Measurements from ENCODE around the gene CEBPG.
A peak's percentile ranks its signal among the peaks of the same experiment; 100 is the strongest.

The CEBPG gene

DNA sequence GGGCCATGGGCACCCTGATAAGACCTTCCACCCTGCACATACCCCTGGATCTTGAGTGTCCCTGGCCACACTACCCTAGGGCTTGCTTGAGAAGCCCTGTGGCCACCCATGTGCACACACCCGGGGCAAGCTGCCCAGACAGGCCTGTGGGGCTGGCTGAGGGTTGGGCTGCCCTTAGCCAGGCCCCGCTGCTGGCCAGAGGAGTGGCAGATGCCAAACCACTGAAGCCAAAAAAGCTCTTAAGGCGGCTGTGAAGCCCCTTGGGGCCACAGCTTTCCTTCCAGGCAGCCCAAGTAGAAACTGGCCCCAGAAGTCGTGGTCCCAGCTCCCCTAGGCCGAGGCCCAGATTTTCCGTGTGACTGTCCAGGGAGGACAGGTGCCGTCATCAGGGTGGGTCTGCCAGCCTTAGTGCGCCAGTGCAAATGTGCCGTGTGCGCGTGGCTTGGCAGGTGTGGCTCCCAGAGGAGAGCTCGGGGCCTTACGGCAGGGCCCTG, 14.8 kb downstream of the CEBPG start:
- TF ChIP-seq EZH2 (IDR thresholded peaks at IDR 0.05), result no peak
- no peak for TF ChIP-seq FOXP2 (optimal IDR thresholded peaks at IDR 0.05; ENCODE audit: control extremely low read depth, extremely low read length, insufficient read depth)
- no peak for TF ChIP-seq POLR2AphosphoS5 (IDR thresholded peaks at IDR 0.05; ENCODE audit: borderline replicate concordance, low read depth, low read length)
- no peak for DNase-seq (ENCODE audit: low read depth, low spot score)
- Histone ChIP-seq H3K9me3 (ENCODE audit: low read depth, low read length) (no peaks in the 10 kb centered on the region), H3K36me3 (ENCODE audit: insufficient read depth, low read length) (peaks cover 5% of the 10 kb centered on the region; the same call in 1 of the 2 replicates), H3K27ac (no peak overlapping the region), H3K4me3 (no peak overlapping the region), H3K9ac (ENCODE audit: insufficient read length) (no peak overlapping the region)

DNA sequence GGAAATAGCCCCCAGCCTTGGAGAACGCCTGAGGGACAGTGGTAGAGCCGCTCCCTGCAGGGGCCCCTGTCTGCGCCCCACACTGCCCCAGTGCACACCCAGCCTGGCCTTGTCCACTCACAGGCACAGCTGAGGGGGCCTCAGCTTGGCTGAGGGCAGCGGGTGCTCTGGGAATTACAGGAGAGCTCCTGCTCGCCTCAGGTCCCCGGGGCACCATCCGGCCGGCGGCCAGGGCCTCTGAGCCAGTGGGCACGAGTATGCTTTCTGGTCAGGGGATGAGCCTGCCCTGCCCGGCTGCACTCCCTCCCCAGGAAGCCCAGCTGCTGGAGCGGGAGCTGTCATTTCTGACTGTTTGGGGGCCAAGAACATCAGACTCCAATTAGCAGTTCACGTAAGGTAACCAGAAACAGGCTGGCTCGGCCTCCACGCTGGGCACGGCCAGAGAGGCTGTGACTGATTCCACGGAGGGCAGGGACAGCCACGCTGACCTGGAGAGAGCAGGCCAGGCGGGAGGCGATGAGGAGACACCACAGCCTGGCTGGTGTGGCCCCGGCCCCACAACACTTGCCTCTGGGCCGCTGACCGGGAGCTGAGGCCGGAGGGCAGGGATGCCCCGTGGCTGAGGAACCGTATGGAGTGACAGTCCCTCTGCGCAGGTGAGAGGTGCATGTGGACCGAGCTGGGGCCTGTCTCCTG, 15.4 kb downstream of the CEBPG start:
- Histone ChIP-seq H3K27ac (no peak overlapping the region), H3K4me3 (no peak overlapping the region), H3K9ac (ENCODE audit: insufficient read length) (no peak overlapping the region), H3K36me3 (ENCODE audit: insufficient read depth, low read length) (peaks cover under 1% of the 10 kb centered on the region; the same call in 1 of the 2 replicates), H3K9me3 (ENCODE audit: low read depth, low read length) (no peaks in the 10 kb centered on the region)
- no peak for TF ChIP-seq POLR2AphosphoS5 (IDR thresholded peaks at IDR 0.05; ENCODE audit: borderline replicate concordance, low read depth, low read length)
- TF ChIP-seq FOXP2 (optimal IDR thresholded peaks at IDR 0.05; ENCODE audit: control extremely low read depth, extremely low read length, insufficient read depth), result no peak
- no peak for TF ChIP-seq EZH2 (IDR thresholded peaks at IDR 0.05)
- DNase-seq (ENCODE audit: low read depth, low spot score), result no peak

DNA sequence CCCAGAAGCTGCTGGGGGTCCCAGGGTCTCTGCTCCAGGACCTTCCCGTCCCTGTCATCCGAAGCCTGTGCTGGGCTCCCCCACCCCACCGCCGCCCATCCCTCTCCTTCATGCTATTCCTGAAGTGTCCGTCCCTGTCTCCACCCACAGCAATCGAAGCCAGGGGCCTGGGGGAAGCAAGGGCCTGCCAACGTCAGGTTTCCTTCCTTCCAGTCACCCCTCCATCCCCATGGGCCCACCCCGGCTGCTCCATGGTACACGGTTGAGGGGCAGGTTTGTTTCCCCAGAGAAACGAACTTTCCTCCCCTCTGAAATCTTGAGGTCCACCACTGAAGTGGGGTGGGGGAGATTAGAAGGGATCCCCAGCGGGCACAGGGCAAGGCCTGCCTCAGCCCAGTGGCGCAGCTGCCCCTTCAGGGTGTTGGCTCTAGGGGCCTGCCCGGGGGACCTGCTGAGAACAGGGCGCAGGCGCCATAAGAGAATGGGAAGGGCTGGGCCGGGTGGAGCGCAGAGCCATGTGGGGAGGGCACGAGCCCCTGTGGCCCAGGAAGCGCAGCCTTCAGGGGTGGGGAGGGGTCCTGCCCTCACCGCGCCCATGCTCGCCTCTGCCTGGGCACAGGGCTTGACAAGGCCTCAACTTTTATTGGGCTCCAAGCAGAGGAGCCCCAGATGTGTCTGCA, 16.1 kb downstream of the CEBPG start:
- TF ChIP-seq POLR2AphosphoS5 (IDR thresholded peaks at IDR 0.05; ENCODE audit: borderline replicate concordance, low read depth, low read length), result no peak
- TF ChIP-seq EZH2 (IDR thresholded peaks at IDR 0.05), result no peak
- TF ChIP-seq FOXP2 (optimal IDR thresholded peaks at IDR 0.05; ENCODE audit: control extremely low read depth, extremely low read length, insufficient read depth), result no peak
- Histone ChIP-seq H3K9ac (ENCODE audit: insufficient read length) (no peak overlapping the region), H3K27ac (peak overlapping the region; percentile 62), H3K36me3 (ENCODE audit: insufficient read depth, low read length) (no peaks in the 10 kb centered on the region), H3K9me3 (ENCODE audit: low read depth, low read length) (no peaks in the 10 kb centered on the region), H3K4me3 (peak overlapping the region; percentile 17; the same call in 1 of the 2 replicates)
- no peak for DNase-seq (ENCODE audit: low read depth, low spot score)

DNA sequence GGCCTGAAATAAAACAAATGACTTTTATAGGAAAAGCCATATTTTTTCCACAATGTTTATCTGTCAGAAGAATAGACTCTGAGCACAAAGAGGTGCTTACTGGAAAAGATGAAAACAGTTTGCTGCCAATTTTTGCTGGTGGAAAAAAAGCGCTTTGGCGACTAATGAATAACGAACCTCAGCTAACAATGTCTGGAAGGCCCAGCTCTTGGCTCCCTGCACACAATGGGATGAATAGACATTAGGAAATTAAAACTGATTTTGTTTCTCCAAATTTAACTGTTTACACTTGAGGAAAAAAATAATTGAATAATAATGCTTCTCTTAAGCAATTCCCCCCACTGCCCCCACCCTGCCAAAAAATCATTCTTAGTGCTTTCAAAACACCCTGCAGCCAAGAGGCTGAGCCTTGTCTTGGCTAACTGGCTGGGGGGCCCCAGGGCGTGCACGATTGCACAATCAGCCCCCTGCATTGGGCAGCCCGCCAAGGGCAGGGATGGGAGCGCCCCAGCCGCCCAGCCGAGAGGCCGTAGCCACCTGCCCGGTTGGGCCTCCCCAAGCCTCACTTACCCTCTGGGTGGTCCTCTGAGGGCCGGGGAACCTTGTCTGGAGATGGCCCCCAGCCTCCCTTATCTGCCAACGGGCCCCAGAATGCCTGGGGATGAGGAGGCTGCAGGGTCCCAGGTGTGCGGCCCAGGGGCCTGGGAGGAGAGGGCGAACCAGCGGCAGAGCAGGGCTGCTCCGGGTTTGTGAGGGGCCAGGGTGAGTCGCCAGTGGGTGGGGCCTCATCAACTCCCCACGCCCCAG, 16.8 kb downstream of the CEBPG start:
- H3K9me3 ChIP-seq (ENCODE audit: low read depth, low read length), result no peaks in the 10 kb centered on the region
- H3K27ac ChIP-seq, result peak overlapping the region; percentile 62
- H3K36me3 ChIP-seq (ENCODE audit: insufficient read depth, low read length), result no peaks in the 10 kb centered on the region
- TF ChIP-seq FOXP2 (optimal IDR thresholded peaks at IDR 0.05; ENCODE audit: control extremely low read depth, extremely low read length, insufficient read depth) (no peak), EZH2 (IDR thresholded peaks at IDR 0.05) (no peak), POLR2AphosphoS5 (IDR thresholded peaks at IDR 0.05; ENCODE audit: borderline replicate concordance, low read depth, low read length) (no peak)
- H3K4me3 ChIP-seq, result peak overlapping the region; percentile 17; the same call in 1 of the 2 replicates
- DNase-seq (ENCODE audit: low read depth, low spot score), result no peak
- no peak overlapping the region for H3K9ac ChIP-seq (ENCODE audit: insufficient read length)

DNA sequence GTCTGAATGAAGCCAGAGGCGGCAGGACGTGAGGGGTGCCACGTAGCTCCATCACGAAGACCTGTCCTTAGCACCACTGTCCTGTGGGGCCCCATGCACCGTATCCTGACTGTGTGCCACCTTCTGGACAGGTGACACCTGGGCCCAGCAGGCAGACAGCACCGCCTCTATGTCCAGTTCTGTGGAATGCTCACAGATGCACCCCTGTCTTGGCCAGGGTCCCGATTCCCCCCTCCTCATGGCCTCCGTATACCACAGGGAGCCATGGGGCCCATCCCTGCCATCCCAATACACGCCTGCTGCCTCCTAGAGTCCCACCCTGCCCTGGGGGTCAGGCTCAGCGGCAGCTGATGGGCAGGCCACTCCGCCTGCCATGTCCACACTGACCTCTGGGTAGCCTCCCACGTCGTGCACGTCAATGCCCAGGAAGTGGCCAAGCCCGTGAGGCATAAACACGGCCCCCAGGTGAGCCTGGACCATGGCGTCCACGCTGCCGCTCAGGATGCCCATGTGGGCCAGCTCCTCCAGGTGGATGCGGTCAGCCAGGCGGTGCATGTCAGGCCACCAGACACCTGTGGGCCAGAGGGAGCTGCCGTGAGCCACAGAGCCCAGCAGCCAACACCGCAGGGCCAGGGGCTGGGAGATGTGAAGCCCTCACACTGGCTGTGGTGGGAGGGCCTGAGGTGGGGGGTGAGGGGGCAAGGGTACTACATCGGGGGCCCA, 17.6 kb downstream of the CEBPG start:
- Histone ChIP-seq H3K9ac (ENCODE audit: insufficient read length) (no peak overlapping the region), H3K9me3 (ENCODE audit: low read depth, low read length) (no peaks in the 10 kb centered on the region), H3K36me3 (ENCODE audit: insufficient read depth, low read length) (no peaks in the 10 kb centered on the region), H3K4me3 (no peak overlapping the region), H3K27ac (0 out of 2 replicates have a peak overlapping the region, but pooled peaks have one; percentile 62)
- DNase-seq (ENCODE audit: low read depth, low spot score), result no peak
- TF ChIP-seq FOXP2 (optimal IDR thresholded peaks at IDR 0.05; ENCODE audit: control extremely low read depth, extremely low read length, insufficient read depth) (no peak), POLR2AphosphoS5 (IDR thresholded peaks at IDR 0.05; ENCODE audit: borderline replicate concordance, low read depth, low read length) (no peak)

DNA sequence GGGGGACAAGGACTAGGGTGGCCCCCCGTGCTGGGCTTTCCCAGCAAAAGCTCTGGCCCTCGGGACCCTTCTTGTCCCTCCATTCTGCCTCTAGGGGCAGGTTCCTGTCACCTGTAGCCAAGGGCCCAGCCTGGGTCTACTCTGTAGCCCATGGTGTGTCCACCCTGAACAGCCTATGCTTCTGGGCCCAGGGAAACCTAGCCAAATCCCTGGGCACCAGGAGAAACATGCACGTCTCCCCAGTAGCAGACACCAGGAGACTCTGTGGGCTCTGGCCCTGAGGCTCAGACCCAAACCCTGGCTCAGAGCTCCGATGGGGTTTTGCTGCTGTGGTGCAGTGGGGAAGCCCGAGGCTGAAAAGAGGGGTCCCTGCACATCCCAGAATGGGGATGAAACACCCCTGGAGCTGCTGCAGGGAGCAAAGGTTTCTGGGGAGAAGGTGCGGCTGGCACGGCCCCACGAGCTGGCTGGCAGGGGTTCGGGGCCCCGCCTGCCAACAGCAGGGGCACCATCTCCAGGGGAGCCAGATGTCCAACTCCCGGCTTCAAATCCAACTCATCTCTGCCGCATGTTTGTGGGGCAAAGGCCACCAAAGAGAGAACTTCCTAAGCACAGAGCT, 18.2 kb downstream of the CEBPG start:
- Histone ChIP-seq H3K9me3 (ENCODE audit: low read depth, low read length) (no peaks in the 10 kb centered on the region), H3K4me3 (no peak overlapping the region), H3K27ac (no peak overlapping the region), H3K9ac (ENCODE audit: insufficient read length) (no peak overlapping the region), H3K36me3 (ENCODE audit: insufficient read depth, low read length) (no peaks in the 10 kb centered on the region)
- DNase-seq (ENCODE audit: low read depth, low spot score), result no peak
- TF ChIP-seq POLR2AphosphoS5 (IDR thresholded peaks at IDR 0.05; ENCODE audit: borderline replicate concordance, low read depth, low read length) (no peak), EZH2 (IDR thresholded peaks at IDR 0.05) (no peak)

DNA sequence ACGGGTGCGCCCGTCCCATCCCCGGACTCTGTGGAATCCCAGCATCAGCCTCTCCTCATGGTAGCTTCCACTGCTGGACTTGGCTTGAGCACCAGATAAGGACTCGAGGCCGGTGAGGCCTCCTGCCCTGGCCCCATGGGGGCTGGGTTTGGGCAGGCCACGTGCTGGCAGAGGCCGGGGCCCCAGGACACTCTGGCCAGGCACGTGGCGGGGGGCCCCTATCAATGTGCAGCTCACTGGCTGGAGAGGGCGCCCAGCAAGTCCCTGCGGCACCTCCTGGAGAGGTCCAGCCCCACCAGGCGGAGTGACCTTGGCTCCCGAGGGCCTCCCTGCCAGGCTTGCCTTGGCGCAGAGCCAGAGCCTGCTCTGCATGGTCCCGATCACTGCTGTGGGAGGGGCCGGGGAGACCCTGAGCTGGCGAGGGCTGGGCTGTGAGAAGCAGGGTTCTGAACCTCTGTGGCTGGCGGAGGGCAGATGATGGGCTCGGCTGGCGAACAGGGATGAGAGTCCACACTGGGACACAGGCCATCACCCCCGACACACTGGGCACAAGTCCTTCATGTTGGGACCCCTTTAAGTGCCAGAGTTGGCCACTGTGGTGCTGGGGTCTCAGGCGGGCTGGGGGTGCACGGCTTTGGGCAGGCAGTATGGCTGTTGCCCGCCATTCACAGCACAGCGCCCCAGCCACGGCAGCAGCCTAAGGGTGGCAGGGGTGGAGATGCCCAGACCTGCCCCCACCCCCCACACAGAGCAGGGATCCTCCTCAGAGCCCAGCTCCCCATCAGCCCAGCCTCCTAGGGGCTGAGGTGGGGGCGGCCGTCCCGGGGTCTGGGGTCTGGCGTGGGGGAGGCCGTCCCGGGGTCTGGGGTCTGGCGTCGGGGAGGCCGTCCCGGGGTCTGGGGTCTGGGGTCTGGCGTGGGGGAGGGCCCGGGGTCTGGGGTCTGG, 19.1 kb downstream of the CEBPG start:
- Histone ChIP-seq H3K27ac (no peak overlapping the region), H3K9ac (ENCODE audit: insufficient read length) (no peak overlapping the region), H3K9me3 (ENCODE audit: low read depth, low read length) (no peaks in the 10 kb centered on the region), H3K36me3 (ENCODE audit: insufficient read depth, low read length) (no peaks in the 10 kb centered on the region), H3K4me3 (no peak overlapping the region)
- DNase-seq (ENCODE audit: low read depth, low spot score), result no peak
- TF ChIP-seq POLR2AphosphoS5 (IDR thresholded peaks at IDR 0.05; ENCODE audit: borderline replicate concordance, low read depth, low read length) (no peak), EZH2 (IDR thresholded peaks at IDR 0.05) (no peak), FOXP2 (optimal IDR thresholded peaks at IDR 0.05; ENCODE audit: control extremely low read depth, extremely low read length, insufficient read depth) (no peak)
